Immature natural killer cell (primary cell): ENCODE data around the gene RP9. TPM values are rescaled to one million over a fixed set of nuclear protein-coding genes. Genes with fewer than 3 reads are reported as not detected.

Experiments
- DNase-seq, 3 donors: peaks; one replicate each; pipeline ENCODE4 v3.0.0; 2022; ENCODE audit warnings: mixed read lengths in 1 of 3
- H3K27ac Mint-ChIP-seq, 6 donors: one replicate each; pipeline ENCODE4 v1.8.0; 2020; ENCODE audit warnings: mixed read lengths in 6 of 6, mild to moderate bottlenecking in 5 of 6, inconsistent platforms in 4 of 6, moderate library complexity in 3 of 6
- H3K27me3 Mint-ChIP-seq, 3 donors: one replicate each; pipeline ENCODE4 v1.8.0; 2020 to 2021; ENCODE audit warnings: low read depth in 3 of 3, mild to moderate bottlenecking in 3 of 3, mixed read lengths in 3 of 3, moderate library complexity in 3 of 3, inconsistent platforms in 1 of 3
- H3K36me3 Mint-ChIP-seq, 3 donors: one replicate each; pipeline ENCODE4 v1.8.0; 2020; ENCODE audit warnings: mixed read lengths in 3 of 3, inconsistent platforms in 2 of 3, mild to moderate bottlenecking in 2 of 3
- H3K4me1 Mint-ChIP-seq, 2 donors: one replicate each; pipeline ENCODE4 v1.8.0; 2020; ENCODE audit warnings: inconsistent platforms in 2 of 2, mild to moderate bottlenecking in 2 of 2, mixed read lengths in 2 of 2, moderate library complexity in 1 of 2
- H3K4me3 Mint-ChIP-seq, 5 donors: one replicate each; pipeline ENCODE4 v1.8.0; 2020; ENCODE audit warnings: mild to moderate bottlenecking in 5 of 5, mixed read lengths in 5 of 5, inconsistent platforms in 3 of 5, moderate library complexity in 3 of 5
- H3K9me3 Mint-ChIP-seq, 6 donors: one replicate each; pipeline ENCODE4 v1.8.0; 2020; ENCODE audit warnings: mild to moderate bottlenecking in 6 of 6, mixed read lengths in 6 of 6, inconsistent platforms in 4 of 6, moderate library complexity in 3 of 6
- polyA plus RNA-seq, 3 donors: library from polyadenylated mRNA; unstranded; fragments of 300-500 nt; fragmentation: Illumina TruSeq; gene quantifications; one replicate each; pipeline ENCODE4 v1.2.3, GENCODE V29; 2021

The RP9 gene
- polyA plus RNA-seq, 3 donors from 2014 or later = 13.7 to 20.1 (median 17.1) TPM

- no peaks in the 10 kb centered on the region for H3K4me1 Mint-ChIP-seq
- no peak overlapping the region for H3K27ac Mint-ChIP-seq
- no peak overlapping the region for H3K4me3 Mint-ChIP-seq
- H3K27me3 Mint-ChIP-seq = peaks cover 0 to 2% (median 1%) of the 10 kb centered on the region in 3 donors
- no peak for DNase-seq
- no peaks in the 10 kb centered on the region for H3K9me3 Mint-ChIP-seq
- H3K36me3 Mint-ChIP-seq = peaks cover 20 to 27% (median 20%) of the 10 kb centered on the region in 3 donors
These were observed 17.5 kb downstream of the RP9 start for GRCh38 chr7:33091641-33092191.

- H3K4me3 Mint-ChIP-seq = no peak overlapping the region
- peaks cover 17 to 23% (median 18%) of the 10 kb centered on the region in 3 donors for H3K36me3 Mint-ChIP-seq
- H3K27ac Mint-ChIP-seq = no peak overlapping the region
These were observed 18.1 kb downstream of the RP9 start for GRCh38 chr7:33091111-33091531.

GRCh38 chr7:33089142-33089541, 20.1 kb downstream of the RP9 start:
- Mint-ChIP-seq H3K27me3 (peaks cover 2 to 5% (median 2%) of the 10 kb centered on the region in 3 donors), H3K9me3 (no peaks in the 10 kb centered on the region), H3K27ac (no peak overlapping the region), H3K36me3 (peaks cover 5 to 9% (median 6%) of the 10 kb centered on the region in 3 donors), H3K4me3 (no peak overlapping the region), H3K4me1 (no peaks in the 10 kb centered on the region)
- no peak for DNase-seq

More at GRCh38 chr7:33091111-33091531, 18.1 kb downstream of the RP9 start:
- Mint-ChIP-seq H3K27me3 (peaks cover 0 to 2% (median 1%) of the 10 kb centered on the region in 3 donors), H3K4me1 (no peaks in the 10 kb centered on the region), H3K9me3 (no peaks in the 10 kb centered on the region)
- DNase-seq = no peak

GRCh38 chr7:33087858-33088257, 21.3 kb downstream of the RP9 start:
- Mint-ChIP-seq H3K27ac (no peak overlapping the region), H3K9me3 (no peaks in the 10 kb centered on the region), H3K36me3 (peaks cover 2 to 5% (median 4%) of the 10 kb centered on the region in 3 donors), H3K4me1 (no peaks in the 10 kb centered on the region), H3K27me3 (peaks cover 2 to 5% (median 2%) of the 10 kb centered on the region in 3 donors), H3K4me3 (no peak overlapping the region)
- DNase-seq = no peak

- Mint-ChIP-seq H3K4me3 (no peak overlapping the region), H3K36me3 (peaks cover 0 to 5% (median under 1%) of the 10 kb centered on the region in 3 donors), H3K27me3 (peaks cover 2 to 5% (median 2%) of the 10 kb centered on the region in 3 donors), H3K9me3 (no peaks in the 10 kb centered on the region), H3K27ac (no peak overlapping the region), H3K4me1 (no peaks in the 10 kb centered on the region)
- DNase-seq = no peak
These were observed 21.8 kb downstream of the RP9 start for GRCh38 chr7:33087356-33087755.

GRCh38 chr7:33079763-33080690, 29.2 kb downstream of the RP9 start:
- DNase-seq = no peak
- no peaks in the 10 kb centered on the region for H3K9me3 Mint-ChIP-seq
- no peak overlapping the region for H3K27ac Mint-ChIP-seq
- H3K36me3 Mint-ChIP-seq = no peaks in the 10 kb centered on the region
- H3K4me1 Mint-ChIP-seq = peaks cover 12 to 15% of the 10 kb centered on the region in 2 donors
- peaks cover 3 to 7% (median 5%) of the 10 kb centered on the region in 3 donors for H3K27me3 Mint-ChIP-seq
- H3K4me3 Mint-ChIP-seq = no peak overlapping the region

- H3K4me3 Mint-ChIP-seq = no peak overlapping the region
- no peaks in the 10 kb centered on the region for H3K36me3 Mint-ChIP-seq
- peaks cover 3 to 5% (median 3%) of the 10 kb centered on the region in 3 donors for H3K27me3 Mint-ChIP-seq
- no peak overlapping the region for H3K27ac Mint-ChIP-seq
- no peak for DNase-seq
- peaks cover 12 to 15% of the 10 kb centered on the region in 2 donors for H3K4me1 Mint-ChIP-seq
- no peaks in the 10 kb centered on the region for H3K9me3 Mint-ChIP-seq
These were observed 30.1 kb downstream of the RP9 start for GRCh38 chr7:33079096-33079495.

GRCh38 chr7:33076737-33077136, 32.5 kb downstream of the RP9 start:
- Mint-ChIP-seq H3K4me3 (no peak overlapping the region), H3K9me3 (peaks cover 0 to 2% (median 0%) of the 10 kb centered on the region in 6 donors), H3K36me3 (no peaks in the 10 kb centered on the region), H3K4me1 (peaks cover 12 to 15% of the 10 kb centered on the region in 2 donors), H3K27me3 (peaks cover 4 to 7% (median 5%) of the 10 kb centered on the region in 3 donors), H3K27ac (no peak overlapping the region)
- no peak for DNase-seq

- Mint-ChIP-seq H3K4me1 (peaks cover 12 to 15% of the 10 kb centered on the region in 2 donors), H3K27me3 (peaks cover 4 to 7% (median 5%) of the 10 kb centered on the region in 3 donors), H3K36me3 (no peaks in the 10 kb centered on the region), H3K27ac (no peak overlapping the region), H3K4me3 (no peak overlapping the region), H3K9me3 (peaks cover 0 to 2% (median 0%) of the 10 kb centered on the region in 6 donors)
- no peak for DNase-seq
These were observed 33.2 kb downstream of the RP9 start for GRCh38 chr7:33075818-33076518.

- Mint-ChIP-seq H3K27ac (no peak overlapping the region), H3K36me3 (no peaks in the 10 kb centered on the region), H3K27me3 (peaks cover 4 to 10% (median 8%) of the 10 kb centered on the region in 3 donors), H3K4me3 (no peak overlapping the region), H3K9me3 (peaks cover 0 to 5% (median 0%) of the 10 kb centered on the region in 6 donors), H3K4me1 (peaks cover 12 to 15% of the 10 kb centered on the region in 2 donors)
- DNase-seq = no peak
These were observed 36.0 kb downstream of the RP9 start for GRCh38 chr7:33073243-33073642.

GRCh38 chr7:33072471-33072870, 36.7 kb downstream of the RP9 start:
- Mint-ChIP-seq H3K4me1 (peaks cover 10 to 11% of the 10 kb centered on the region in 2 donors), H3K36me3 (no peaks in the 10 kb centered on the region), H3K4me3 (no peak overlapping the region), H3K27me3 (peaks cover 4 to 11% (median 10%) of the 10 kb centered on the region in 3 donors), H3K9me3 (peaks cover 0 to 5% (median 0%) of the 10 kb centered on the region in 6 donors), H3K27ac (no peak overlapping the region)
- no peak for DNase-seq

GRCh38 chr7:33070831-33071230, 38.4 kb downstream of the RP9 start:
- H3K4me1 Mint-ChIP-seq = no peaks in the 10 kb centered on the region
- peaks cover 0 to 6% (median 3%) of the 10 kb centered on the region in 3 donors for H3K36me3 Mint-ChIP-seq
- no peak overlapping the region for H3K4me3 Mint-ChIP-seq
- DNase-seq = no peak
- peaks cover 0 to 7% (median 1%) of the 10 kb centered on the region in 6 donors for H3K9me3 Mint-ChIP-seq
- H3K27me3 Mint-ChIP-seq = peaks cover 6 to 13% (median 11%) of the 10 kb centered on the region in 3 donors
- no peak overlapping the region for H3K27ac Mint-ChIP-seq

GRCh38 chr7:33070277-33070676, 38.9 kb downstream of the RP9 start:
- Mint-ChIP-seq H3K4me1 (no peaks in the 10 kb centered on the region), H3K27me3 (peaks cover 9 to 13% (median 11%) of the 10 kb centered on the region in 3 donors), H3K4me3 (no peak overlapping the region), H3K36me3 (peaks cover 0 to 8% (median 3%) of the 10 kb centered on the region in 3 donors), H3K27ac (no peak overlapping the region), H3K9me3 (peaks cover 0 to 9% (median 2%) of the 10 kb centered on the region in 6 donors)
- DNase-seq = no peak
